Caco-2 (cell line): Measurements from ENCODE around the gene NPAS3. TPM values are rescaled to one million over a fixed set of nuclear protein-coding genes. Genes with fewer than 3 reads are reported as not detected.

Experiments
- BruUV-seq: library from RNA; stranded (reverse); fragments of 400-500 nt; replicated peaks from 2 replicates; lab custom pipeline; 2021; lab: Mats Ljungman, UMichigan
- CTCF ChIA-PET: fragments of 300-600 bp; sonication (Branson Sonifier 250); formaldehyde crosslinking; loops from one replicate; lab custom pipeline; 2022; ENCODE audit warnings: antibody characterized with exemption; lab: Charles Lee
- POLR2A ChIA-PET: fragments of 300-600 bp; sonication (Branson Sonifier 250); formaldehyde crosslinking; loops from one replicate; lab custom pipeline; 2022; ENCODE audit warnings: antibody characterized with exemption; lab: Charles Lee
- DNase-seq, 2 experiments: peaks; one replicate each; pipeline versions ENCODE4 v3.0.0 to v3.0.0-alpha.2; 2020 to 2022
- H3K27me3 ChIP-seq: replicated peaks from 2 replicates; pipeline ENCODE4 v1.6.0; 2011; ENCODE audit warnings: low read length; ENCODE audit not compliant: control insufficient read depth, insufficient read depth
- H3K36me3 ChIP-seq: 2 replicates; pipeline ENCODE4 v1.5.1; 2011; ENCODE audit warnings: low read length; ENCODE audit not compliant: control insufficient read depth, insufficient read depth
- H3K4me1 ChIP-seq: fragments of 250-450 bp; sonication (Bioruptor Pico); 2 replicates; pipeline ENCODE4 v1.5.1; 2020; ENCODE audit warnings: mild to moderate bottlenecking
- H3K4me3 ChIP-seq: 2 replicates; pipeline ENCODE4 v1.5.1; 2011; ENCODE audit warnings: low read depth, mild to moderate bottlenecking, control low read depth, low read length
- H3K9me3 ChIP-seq: fragments of 250-450 bp; sonication (Bioruptor Pico); 2 replicates; pipeline ENCODE4 v1.5.1; 2020; ENCODE audit warnings: mild to moderate bottlenecking, moderate library complexity
- H3K27ac Mint-ChIP-seq: one replicate; pipeline ENCODE4 v1.8.0; 2022; ENCODE audit warnings: mixed read lengths; ENCODE audit not compliant: unreplicated experiment
- H3K27me3 Mint-ChIP-seq: one replicate; pipeline ENCODE4 v1.8.0; 2022; ENCODE audit warnings: mixed read lengths; ENCODE audit not compliant: insufficient read depth, unreplicated experiment
- H3K36me3 Mint-ChIP-seq: one replicate; pipeline ENCODE4 v1.8.0; 2022; ENCODE audit warnings: mild to moderate bottlenecking, mixed read lengths; ENCODE audit not compliant: insufficient read depth, unreplicated experiment
- H3K4me1 Mint-ChIP-seq: one replicate; pipeline ENCODE4 v1.8.0; 2022; ENCODE audit warnings: low read depth, mixed read lengths; ENCODE audit not compliant: unreplicated experiment
- H3K4me3 Mint-ChIP-seq: one replicate; pipeline ENCODE4 v1.8.0; 2022; ENCODE audit warnings: mild to moderate bottlenecking, moderate library complexity, mixed read lengths; ENCODE audit not compliant: unreplicated experiment
- H3K9me3 Mint-ChIP-seq: one replicate; pipeline ENCODE4 v1.8.0; 2022; ENCODE audit warnings: mixed read lengths; ENCODE audit not compliant: unreplicated experiment
- CTCF ChIP-seq, 2 experiments: fragments of 200-600 bp in 1 of 2; IDR thresholded peaks; 1 replicate in 1 of 2; 2 replicates in 1 of 2; pipeline versions ENCODE4 v1.5.1 to v1.8.0; 2011 to 2022; ENCODE audit warnings: antibody characterized with exemption in 1 of 2, control low read depth in 1 of 2, inconsistent platforms in 1 of 2, low read depth in 1 of 2, low read length in 1 of 2, mild to moderate bottlenecking in 1 of 2, moderate library complexity in 1 of 2; ENCODE audit not compliant: insufficient read depth in 1 of 2, severe bottlenecking in 1 of 2, unreplicated experiment in 1 of 2
- intact Hi-C: fragments of 100-400 bp; cut with micrococcal nuclease; formaldehyde crosslinking; loops from one replicate; pipeline ENCODE4 v1.10.0; 2022; ENCODE audit not compliant: unreplicated experiment
- total RNA-seq: library from RNA; stranded (reverse); gene quantifications from 2 replicates; pipeline ENCODE4 v1.2.3, GENCODE V29; 2022

Gene NPAS3
- total RNA-seq, 1 experiment from 2014 or later, result not detected

GRCh38 chr14:33450416-33450815, 511.7 kb downstream of the NPAS3 start:
- POLR2A ChIA-PET, result no interaction called here
- Mint-ChIP-seq H3K4me3 (no peak overlapping the region), H3K9me3 (no peaks in the 10 kb centered on the region), H3K27me3 (peaks cover 12% of the 10 kb centered on the region), H3K4me1 (no peaks in the 10 kb centered on the region), H3K27ac (no peak overlapping the region), H3K36me3 (no peaks in the 10 kb centered on the region)
- Histone ChIP-seq H3K36me3 (no peaks in the 10 kb centered on the region), H3K27me3 (no peaks in the 10 kb centered on the region), H3K4me3 (no peak overlapping the region), H3K9me3 (no peaks in the 10 kb centered on the region), H3K4me1 (no peaks in the 10 kb centered on the region)
- no TSS peak for BruUV-seq
- CTCF ChIA-PET, result no interaction called here
- DNase-seq, result no peak
- TF ChIP-seq CTCF (IDR thresholded peaks at IDR 0.05; ENCODE audit: insufficient read depth in 1 of 2, low read depth in 1 of 2, low read length in 1 of 2, severe bottlenecking in 1 of 2, unreplicated experiment in 1 of 2), result no peak
- intact Hi-C loops, result no loop called here

GRCh38 chr14:33451211-33451610, 512.5 kb downstream of the NPAS3 start:
- H3K4me1 ChIP-seq, result no peaks in the 10 kb centered on the region
- Mint-ChIP-seq H3K27me3 (peaks cover 12% of the 10 kb centered on the region), H3K27ac (no peak overlapping the region), H3K4me3 (no peak overlapping the region), H3K9me3 (no peaks in the 10 kb centered on the region), H3K4me1 (no peaks in the 10 kb centered on the region), H3K36me3 (no peaks in the 10 kb centered on the region)
- no TSS peak for BruUV-seq
- ChIA-PET POLR2A (no interaction called here), CTCF (no interaction called here)
- no peak for TF ChIP-seq CTCF (IDR thresholded peaks at IDR 0.05; ENCODE audit: insufficient read depth in 1 of 2, low read depth in 1 of 2, low read length in 1 of 2, severe bottlenecking in 1 of 2, unreplicated experiment in 1 of 2)
- no peak for DNase-seq
- H3K36me3 ChIP-seq, result no peaks in the 10 kb centered on the region
- intact Hi-C loops, result no loop called here
- no peak overlapping the region for H3K4me3 ChIP-seq
- no peaks in the 10 kb centered on the region for H3K9me3 ChIP-seq
- no peaks in the 10 kb centered on the region for H3K27me3 ChIP-seq

- Mint-ChIP-seq H3K9me3 (no peaks in the 10 kb centered on the region), H3K27ac (no peak overlapping the region), H3K4me1 (no peaks in the 10 kb centered on the region), H3K36me3 (no peaks in the 10 kb centered on the region), H3K4me3 (no peak overlapping the region), H3K27me3 (peaks cover 15% of the 10 kb centered on the region)
- H3K36me3 ChIP-seq, result no peaks in the 10 kb centered on the region
- DNase-seq, result no peak
- CTCF ChIA-PET, result no interaction called here
- H3K4me1 ChIP-seq, result no peaks in the 10 kb centered on the region
- BruUV-seq, result no TSS peak
- POLR2A ChIA-PET, result no interaction called here
- H3K9me3 ChIP-seq, result no peaks in the 10 kb centered on the region
- TF ChIP-seq CTCF (IDR thresholded peaks at IDR 0.05; ENCODE audit: insufficient read depth in 1 of 2, low read depth in 1 of 2, low read length in 1 of 2, severe bottlenecking in 1 of 2, unreplicated experiment in 1 of 2), result no peak
- intact Hi-C loops, result no loop called here
- no peaks in the 10 kb centered on the region for H3K27me3 ChIP-seq
- H3K4me3 ChIP-seq, result no peak overlapping the region
Measured at GRCh38 chr14:33452995-33453394, 514.3 kb downstream of the NPAS3 start.
